Fibroblast of skin of right quadriceps (primary cell): Measurements from ENCODE around the gene B4GALNT3.
"Not testable (repeated sequence)": the region's sequence is repeated elsewhere in the genome, so short reads cannot be mapped to it uniquely, and the experiment has no call there.

Source experiments
- DNase-seq: peaks from one replicate; pipeline ENCODE4 v3.0.0-alpha.2; 2013

Gene B4GALNT3

GRCh38 chr12:459430-460258, at the start of gene B4GALNT3:
TSS of gene B4GALNT3 (plus strand) at chr12:459939. CDS start at chr12:460377, 438 bp downstream.
- DNase-seq = no peak

DNA sequence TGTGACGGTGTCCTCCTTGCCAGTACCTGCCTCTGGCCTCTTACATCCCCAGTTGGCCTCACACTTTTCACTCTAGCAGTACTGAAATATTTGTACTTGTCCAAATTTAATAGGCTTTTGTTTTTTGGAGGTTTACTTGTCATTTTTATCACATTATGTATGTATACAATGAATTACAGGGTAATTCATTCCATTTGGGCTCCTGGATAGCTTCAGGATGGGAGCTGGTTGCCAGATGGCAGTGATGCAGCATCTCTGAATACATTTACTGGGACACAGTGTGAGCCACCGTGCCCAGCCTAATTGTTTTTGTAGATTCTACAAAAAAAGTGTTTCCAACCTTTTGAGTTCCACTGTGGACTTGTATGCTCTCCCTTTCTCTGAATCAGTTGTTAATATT, 44.9 kb upstream of the B4GALNT3 start:
- DNase-seq = no peak

GRCh38 chr12:418432-418831, 41.3 kb upstream of the B4GALNT3 start:
- DNase-seq = no peak

DNA sequence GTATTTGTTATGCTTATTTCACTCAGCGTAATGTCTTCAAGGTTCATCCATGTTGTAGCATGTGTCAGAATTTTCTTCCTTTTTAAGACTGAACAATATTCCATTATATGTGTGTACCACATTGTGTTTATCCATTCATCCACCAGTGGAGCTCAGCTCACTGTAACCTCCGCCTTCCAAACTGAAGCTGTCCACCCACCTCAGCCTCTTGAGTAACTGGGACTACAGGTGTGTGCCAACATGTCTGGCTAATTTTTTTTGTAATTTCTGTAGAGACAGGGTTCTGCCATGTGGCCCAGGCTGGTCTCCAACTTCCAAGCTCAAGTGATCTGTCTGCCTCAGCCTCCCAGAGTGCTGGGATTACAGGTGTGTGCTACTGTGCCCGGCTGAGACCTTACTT, 37.2 kb upstream of the B4GALNT3 start:
- no peak for DNase-seq

DNA sequence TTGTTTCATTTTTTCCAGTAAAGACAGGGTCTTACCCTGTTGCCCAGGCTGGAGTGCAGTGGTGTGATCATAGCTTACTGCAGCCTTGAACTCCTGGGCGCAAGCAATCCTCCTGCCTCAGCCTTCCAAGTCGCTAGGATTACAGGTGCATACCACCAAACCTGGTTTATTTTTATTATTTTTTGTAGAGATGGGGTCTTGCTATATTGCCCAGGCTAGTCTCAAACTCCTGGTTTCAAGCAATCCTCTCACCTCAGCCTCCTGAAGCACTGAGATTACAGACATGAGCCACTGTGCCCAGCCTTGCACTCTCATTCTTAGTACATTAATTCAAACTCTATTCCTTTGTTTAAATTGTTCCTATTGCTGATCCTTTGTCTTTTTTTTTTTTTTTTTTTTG, 24.0 kb upstream of the B4GALNT3 start:
- DNase-seq = not testable (repeated sequence)

GRCh38 chr12:442235-442884, 17.4 kb upstream of the B4GALNT3 start:
- DNase-seq = peak; percentile 46

- DNase-seq = no peak
Observed at GRCh38 chr12:447141-447540, 12.6 kb upstream of the B4GALNT3 start.

GRCh38 chr12:449203-449602, 10.5 kb upstream of the B4GALNT3 start:
- DNase-seq = no peak

DNA sequence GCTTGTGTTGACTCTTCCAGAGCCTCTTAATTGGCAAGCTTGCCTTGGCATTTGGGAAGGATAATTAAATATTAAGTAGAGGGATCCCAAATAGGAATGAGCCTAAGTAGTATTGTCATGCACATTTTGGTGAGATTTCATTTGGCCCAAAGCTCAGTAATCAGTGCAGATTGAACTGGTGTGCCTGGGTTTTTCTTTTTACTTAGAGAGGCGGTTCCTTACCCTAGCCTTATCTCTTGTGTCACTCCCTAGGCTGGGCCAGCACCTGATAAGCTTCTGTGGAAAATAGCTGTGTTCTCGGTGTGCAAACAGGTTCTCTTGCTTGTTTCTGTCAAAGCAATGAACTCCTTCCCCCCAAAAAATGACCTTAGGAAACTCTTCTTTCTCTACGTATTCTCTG, 9.3 kb upstream of the B4GALNT3 start:
- DNase-seq = no peak

DNA sequence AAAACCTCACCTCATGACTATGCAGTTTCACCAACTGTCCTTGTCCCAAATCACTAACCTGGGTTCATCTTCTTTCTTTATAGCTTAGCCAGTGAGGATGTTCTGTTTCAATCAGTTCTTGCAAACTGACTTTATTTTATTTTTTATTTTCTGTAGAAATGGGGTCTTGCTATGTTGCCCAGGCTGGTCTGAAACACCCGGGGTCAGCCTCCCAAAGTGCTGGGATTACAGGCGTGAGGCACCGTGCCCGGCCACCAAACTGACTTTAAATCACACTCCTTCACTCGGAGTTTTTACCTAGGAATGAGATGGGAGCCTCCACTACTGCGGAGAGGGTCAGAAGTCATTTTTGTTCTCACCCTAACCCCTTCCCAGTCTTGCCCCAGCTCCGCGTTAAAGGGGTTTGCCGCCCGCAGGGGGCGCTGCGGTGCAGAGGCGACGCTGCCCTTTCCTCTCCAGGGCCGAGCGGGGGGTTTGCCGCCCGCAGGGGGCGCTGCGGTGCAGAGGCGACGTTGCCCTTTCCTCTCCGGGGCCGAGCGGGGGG, 7.0 kb upstream of the B4GALNT3 start:
- DNase-seq = no peak

DNA sequence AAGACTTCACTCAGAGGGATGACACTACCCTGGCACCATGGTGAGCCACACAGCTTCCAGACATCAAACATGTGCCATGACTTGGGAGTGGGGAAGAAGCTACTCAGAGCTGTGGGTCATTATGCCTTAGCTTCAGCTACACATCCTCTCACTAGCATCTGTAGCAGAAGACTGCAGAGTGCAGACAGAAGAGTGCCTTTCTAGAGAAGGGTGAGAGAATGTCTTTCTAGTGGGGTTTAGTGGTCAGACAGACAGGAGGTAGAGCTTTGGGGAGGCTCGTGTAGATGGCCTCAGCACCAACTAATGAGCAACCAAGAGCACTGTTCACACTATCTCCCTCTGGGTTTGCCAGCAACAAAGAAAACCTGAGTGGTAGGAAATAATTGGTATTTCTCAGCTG, 4.9 kb upstream of the B4GALNT3 start:
- DNase-seq = no peak

- no peak for DNase-seq
Observed at GRCh38 chr12:455821-456220, 3.9 kb upstream of the B4GALNT3 start.

GRCh38 chr12:457676-458075, 2.1 kb upstream of the B4GALNT3 start:
- no peak for DNase-seq

DNA sequence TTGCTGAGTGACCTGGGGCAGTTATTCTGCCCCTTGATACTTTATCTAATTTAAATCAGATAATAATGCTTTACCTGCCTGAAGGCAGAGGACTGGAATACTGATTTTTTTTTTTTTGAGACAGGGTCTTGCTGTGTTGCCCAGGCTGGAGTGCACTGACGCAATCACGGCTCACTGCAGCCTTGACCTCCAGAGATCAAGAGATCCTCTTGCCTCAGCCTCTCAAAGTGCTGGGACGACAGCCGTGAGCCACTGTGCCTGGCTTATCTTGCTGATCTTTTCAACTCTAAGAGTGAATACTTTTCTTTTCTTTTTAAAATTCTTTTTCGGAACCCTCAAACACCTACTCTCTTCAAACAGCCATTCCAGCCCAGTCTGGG, 699 bp upstream of the B4GALNT3 start:
- no peak for DNase-seq

- no peak for DNase-seq
Observed at GRCh38 chr12:460261-461230, 807 bp downstream of the B4GALNT3 start.

DNA sequence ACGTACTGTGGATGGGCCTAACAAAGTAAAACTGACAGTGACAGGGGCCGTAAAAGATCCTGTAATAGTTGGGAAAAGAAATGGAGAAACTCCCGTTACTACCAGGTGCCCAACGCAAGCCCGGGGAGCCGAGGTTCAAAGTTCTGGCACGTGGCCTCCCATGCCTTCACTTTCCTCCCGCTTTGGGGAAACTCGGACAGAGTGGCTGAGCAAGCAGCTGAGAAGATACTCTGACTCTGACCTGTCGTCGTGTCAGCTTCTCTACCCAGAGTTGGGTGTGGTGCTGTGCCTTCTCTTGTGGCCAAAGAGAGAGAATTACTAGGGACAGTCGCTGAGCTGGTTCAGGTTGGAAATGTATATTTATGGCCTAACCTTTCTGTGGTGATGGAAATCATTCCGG, 1.7 kb downstream of the B4GALNT3 start:
- no peak for DNase-seq

DNA sequence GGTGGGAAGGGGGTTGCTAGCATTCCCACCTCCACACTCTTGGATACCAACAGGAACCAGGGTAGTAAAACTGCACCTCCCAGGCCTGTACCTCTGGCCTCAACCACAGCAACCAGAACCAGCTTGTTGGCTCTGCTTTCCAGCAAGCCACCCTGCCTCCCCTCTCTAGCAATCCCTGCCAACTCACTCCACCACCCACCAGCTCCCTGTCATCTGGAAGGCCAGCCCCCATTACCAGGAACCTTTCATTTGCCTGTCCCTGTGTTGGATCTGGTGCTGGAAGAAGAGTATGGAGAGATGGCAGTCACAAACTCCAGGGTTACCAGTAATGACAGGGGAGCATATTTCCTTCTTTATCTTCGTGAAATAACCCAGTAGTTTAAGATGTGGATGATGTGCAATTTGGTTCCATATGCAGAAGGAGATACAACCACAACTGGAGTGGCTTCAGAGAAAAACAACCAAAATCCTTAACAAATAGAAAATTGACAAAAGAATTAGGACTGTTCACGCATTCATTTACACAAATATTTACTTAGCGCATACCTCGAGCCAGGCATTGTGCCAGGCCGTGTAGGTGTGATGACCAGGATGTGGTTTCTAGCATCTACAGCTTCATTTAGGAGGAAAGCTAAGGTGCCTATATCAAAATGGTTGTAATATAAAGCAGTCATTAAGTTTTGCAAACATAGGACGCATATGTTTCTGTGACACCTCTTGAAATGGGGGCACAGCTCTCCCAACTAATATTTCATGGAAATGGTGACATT, 3.4 kb downstream of the B4GALNT3 start:
- DNase-seq = no peak

DNA sequence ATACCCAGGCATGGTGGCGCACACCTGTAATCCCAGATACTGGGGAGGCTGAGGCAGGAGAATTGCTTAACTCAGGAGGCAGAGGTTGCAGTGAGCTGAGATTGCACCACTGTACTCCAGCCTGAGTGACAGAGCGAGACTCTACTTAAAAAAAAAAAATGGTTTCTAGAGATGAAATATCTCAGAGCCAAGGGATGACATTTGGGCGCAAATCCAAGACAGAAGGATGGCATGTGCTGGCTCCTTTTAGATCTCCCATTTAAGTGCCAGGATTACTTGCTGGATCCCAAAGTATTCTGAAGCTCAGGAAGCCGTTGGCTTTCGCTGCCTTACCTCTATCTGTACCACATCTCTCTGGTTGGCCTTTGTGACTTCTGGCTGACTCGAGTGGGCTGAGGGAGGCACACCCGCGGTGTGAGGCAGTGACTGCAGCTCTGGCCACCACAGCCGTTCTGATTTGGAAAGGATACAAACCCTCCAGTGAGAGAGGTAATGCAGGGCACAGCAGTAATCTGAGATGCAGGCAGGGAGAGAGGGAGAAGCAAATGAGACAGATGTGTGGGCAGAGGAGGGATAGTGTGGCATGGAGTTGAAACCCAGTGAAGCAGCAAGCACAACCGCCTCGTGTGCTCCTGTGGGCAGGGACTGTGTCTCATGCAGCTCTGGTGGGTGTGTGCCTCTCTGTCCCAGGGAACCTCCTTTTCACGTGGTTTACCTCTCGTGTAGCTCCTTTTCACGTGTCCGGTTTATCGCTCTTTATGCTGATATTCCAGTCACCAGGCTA, 4.9 kb downstream of the B4GALNT3 start:
- DNase-seq = no peak

- no peak for DNase-seq
Observed at GRCh38 chr12:466039-466438, 6.3 kb downstream of the B4GALNT3 start.

DNA sequence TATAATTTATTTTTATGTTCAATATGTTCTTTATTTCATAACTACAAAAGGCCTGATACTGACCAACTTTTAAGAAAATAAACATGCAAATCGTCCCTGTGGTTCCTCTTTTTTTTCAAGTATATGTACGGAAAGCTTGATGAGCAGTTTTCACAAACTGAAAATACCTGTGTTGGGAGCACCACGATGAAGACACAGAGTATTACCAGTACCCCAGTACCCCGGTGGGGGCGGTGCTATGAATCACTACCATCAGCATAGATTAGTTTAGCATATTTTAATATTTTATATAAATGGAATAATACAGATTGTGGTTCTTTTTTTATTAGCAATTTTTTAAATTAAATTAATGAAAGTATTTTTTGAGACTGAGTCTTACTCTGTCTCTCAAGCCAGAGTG, 7.0 kb downstream of the B4GALNT3 start:
- DNase-seq = no peak

DNA sequence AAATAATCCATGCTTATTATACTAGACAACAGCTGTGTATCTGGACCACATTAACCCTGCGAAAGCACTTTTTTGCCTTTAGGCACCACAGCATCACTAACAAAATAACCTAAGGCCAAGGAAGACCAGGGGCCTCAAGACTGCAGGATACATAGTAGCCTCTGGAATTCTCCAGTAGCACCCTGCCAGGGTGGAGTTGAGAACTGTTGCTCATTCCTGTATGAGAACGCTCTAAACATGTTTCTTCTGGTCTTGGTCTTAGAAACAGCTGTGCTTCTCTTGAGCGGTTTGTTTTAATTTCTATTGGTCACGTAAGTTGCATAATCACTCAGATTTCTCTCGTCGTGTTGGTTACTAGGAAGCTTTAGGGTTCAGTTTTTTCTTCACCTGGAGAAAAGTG, 7.9 kb downstream of the B4GALNT3 start:
- DNase-seq = no peak
